Measurements from ENCODE around the gene ANG. TPM values are rescaled to one million over a fixed set of nuclear protein-coding genes. Genes with fewer than 3 reads are reported as not detected.

The ANG gene
- total RNA-seq, 1 donor from 2014 or later: 9.1 TPM

DNA sequence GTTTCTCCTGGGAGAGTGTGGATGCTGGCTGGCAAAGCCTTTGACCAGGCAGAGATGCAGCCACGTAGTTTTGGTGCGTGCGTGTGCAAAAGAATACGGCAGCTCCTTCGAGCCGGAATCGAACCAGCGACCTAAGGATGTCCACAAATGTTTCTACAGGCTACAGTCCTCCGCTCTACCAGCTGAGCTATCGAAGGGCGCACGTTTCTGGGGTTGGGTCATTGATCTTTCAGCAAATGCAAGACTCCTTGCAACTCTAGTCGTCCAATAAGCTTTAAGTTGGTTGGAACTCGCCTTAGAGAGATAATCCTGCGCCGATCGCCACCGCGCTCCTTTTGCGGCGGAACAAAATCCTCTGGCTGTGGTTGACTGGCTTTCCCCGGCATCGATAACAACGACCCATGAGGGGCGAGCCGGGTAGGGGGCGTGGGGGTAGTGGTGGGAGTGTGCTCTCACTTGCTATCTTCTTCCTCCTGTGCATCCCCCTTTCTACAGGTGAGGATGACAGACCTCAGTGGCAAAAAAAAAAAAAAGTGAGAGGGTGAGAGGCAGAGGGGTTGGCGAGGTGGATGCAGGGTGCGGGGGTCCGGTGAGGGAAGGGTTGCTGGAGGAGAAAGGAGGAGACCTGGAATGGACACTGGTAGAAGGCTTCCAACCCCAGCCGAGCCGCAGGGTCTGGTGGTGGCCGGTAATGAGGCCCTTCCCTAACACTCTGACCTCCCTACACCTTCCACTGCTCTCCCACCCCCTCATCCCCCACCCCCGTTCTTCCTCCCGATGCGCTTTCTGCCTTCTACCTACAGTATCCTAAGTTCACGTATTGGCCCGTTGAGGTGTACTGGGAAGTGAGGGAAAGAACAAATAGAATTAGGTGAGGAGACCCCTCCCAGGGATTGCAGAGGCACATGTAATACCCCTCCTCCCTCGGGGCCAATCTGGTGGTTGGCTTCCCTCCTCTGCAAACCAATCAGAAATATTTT lies 35.3 kb upstream of the ANG start:
- TF ChIP-seq CTCF (IDR thresholded peaks at IDR 0.05): no peak
- Mint-ChIP-seq H3K27ac (ENCODE audit: unreplicated experiment) (no peak overlapping the region), H3K27me3 (ENCODE audit: low read depth) (peaks cover 60% of the 10 kb centered on the region), H3K4me1 (ENCODE audit: low read depth) (no peaks in the 10 kb centered on the region), H3K4me3 (ENCODE audit: unreplicated experiment) (no peak overlapping the region), H3K9me3 (ENCODE audit: low read depth) (no peaks in the 10 kb centered on the region), H3K36me3 (ENCODE audit: low read depth) (no peaks in the 10 kb centered on the region)
- DNase-seq (ENCODE audit: low spot score): no peak

DNA sequence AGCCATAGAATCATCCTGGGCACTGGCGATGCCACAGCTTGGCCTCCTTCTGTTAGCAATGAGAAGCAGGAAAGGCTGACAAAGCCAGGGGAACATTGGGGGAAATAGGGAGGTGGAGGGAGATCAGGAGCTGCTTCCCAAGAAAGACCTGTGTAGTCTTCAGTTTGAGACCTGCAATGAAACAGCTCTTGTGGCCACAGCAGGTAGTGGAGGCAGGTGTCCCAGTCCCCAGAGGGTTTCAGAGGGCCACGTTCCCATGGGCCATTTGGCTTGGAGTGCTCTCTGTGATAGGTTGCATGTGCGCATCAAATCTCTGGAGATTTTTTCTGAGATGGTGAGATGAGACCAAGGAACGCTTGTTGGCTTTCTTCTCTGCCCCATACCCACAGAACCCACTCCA lies 32.7 kb upstream of the ANG start:
- DNase-seq (ENCODE audit: low spot score): no peak
- no peaks in the 10 kb centered on the region for H3K9me3 Mint-ChIP-seq (ENCODE audit: low read depth)
- H3K36me3 Mint-ChIP-seq (ENCODE audit: low read depth): no peaks in the 10 kb centered on the region
- H3K27ac Mint-ChIP-seq (ENCODE audit: unreplicated experiment): no peak overlapping the region
- H3K4me3 Mint-ChIP-seq (ENCODE audit: unreplicated experiment): no peak overlapping the region
- H3K4me1 Mint-ChIP-seq (ENCODE audit: low read depth): no peaks in the 10 kb centered on the region
- no peak for TF ChIP-seq CTCF (IDR thresholded peaks at IDR 0.05)
- H3K27me3 Mint-ChIP-seq (ENCODE audit: low read depth): peaks cover 74% of the 10 kb centered on the region

GRCh38 chr14:20656274-20656673 lies 32.3 kb upstream of the ANG start:
- H3K9me3 Mint-ChIP-seq (ENCODE audit: low read depth): no peaks in the 10 kb centered on the region
- no peak overlapping the region for H3K4me3 Mint-ChIP-seq (ENCODE audit: unreplicated experiment)
- H3K36me3 Mint-ChIP-seq (ENCODE audit: low read depth): no peaks in the 10 kb centered on the region
- no peak overlapping the region for H3K27ac Mint-ChIP-seq (ENCODE audit: unreplicated experiment)
- no peak for DNase-seq (ENCODE audit: low spot score)
- no peaks in the 10 kb centered on the region for H3K4me1 Mint-ChIP-seq (ENCODE audit: low read depth)
- no peak for TF ChIP-seq CTCF (IDR thresholded peaks at IDR 0.05)
- H3K27me3 Mint-ChIP-seq (ENCODE audit: low read depth): peaks cover 73% of the 10 kb centered on the region

GRCh38 chr14:20657216-20658211 lies 31.1 kb upstream of the ANG start:
- H3K4me3 Mint-ChIP-seq (ENCODE audit: unreplicated experiment): no peak overlapping the region

More at GRCh38 chr14:20657216-20658211, 31.1 kb upstream of the ANG start:
- Mint-ChIP-seq H3K4me1 (ENCODE audit: low read depth) (no peaks in the 10 kb centered on the region), H3K27ac (ENCODE audit: unreplicated experiment) (no peak overlapping the region), H3K36me3 (ENCODE audit: low read depth) (no peaks in the 10 kb centered on the region), H3K27me3 (ENCODE audit: low read depth) (peaks cover 75% of the 10 kb centered on the region), H3K9me3 (ENCODE audit: low read depth) (no peaks in the 10 kb centered on the region)
- TF ChIP-seq CTCF (IDR thresholded peaks at IDR 0.05): peak; percentile 20
- DNase-seq (ENCODE audit: low spot score): no peak
